GM18951 (cell line): Measurements from ENCODE around the gene FGGY.

Experiments used
- POLR2A ChIP-seq: IDR thresholded peaks from 4 replicates; pipeline ENCODE4 v1.6.1; 2011; ENCODE audit warnings: mild to moderate bottlenecking; ENCODE audit not compliant: insufficient read length, insufficient read depth; ENCODE audit errors: extremely low read depth
- in situ Hi-C: fragments of 300-500 bp; cut with MboI; formaldehyde crosslinking; loops from one replicate; pipeline ENCODE4 v1.12.0; 2022; ENCODE audit warnings: low sequenced_read_pairs, mixed read lengths, inconsistent platforms; ENCODE audit not compliant: unreplicated experiment

The FGGY gene

GRCh38 chr1:59798600-59798999 lies 501.7 kb downstream of the FGGY start:
- no peak for TF ChIP-seq POLR2A

DNA sequence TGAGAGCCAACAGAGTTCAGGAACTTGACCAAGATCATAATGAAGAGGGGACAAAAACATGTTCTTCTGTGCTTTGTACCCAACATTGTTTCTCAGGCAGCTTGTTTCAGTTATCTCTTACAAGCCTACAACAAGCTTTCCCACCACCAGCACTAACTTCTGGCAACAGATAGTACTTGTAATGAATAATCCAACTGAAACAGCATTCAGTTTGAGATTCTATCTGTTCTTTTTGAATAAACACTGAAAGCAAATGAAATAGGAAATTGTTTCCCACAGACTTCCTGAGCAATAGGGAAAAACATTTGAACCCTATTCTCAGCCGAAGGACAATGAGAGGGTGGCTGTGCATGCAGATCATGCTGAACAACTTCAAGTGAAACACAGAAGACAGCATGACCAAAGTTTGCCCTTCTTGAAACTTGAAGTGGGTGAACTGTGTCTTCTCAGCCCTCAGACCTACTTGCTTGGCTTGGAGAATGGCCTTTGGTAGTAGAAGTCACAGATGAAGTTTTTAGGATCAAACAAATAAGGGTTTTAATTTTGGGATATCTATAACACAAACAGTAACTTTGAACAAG lies 506.7 kb downstream of the FGGY start:
- TF ChIP-seq POLR2A = no peak
- in situ Hi-C loops = no loop called here

More at GRCh38 chr1:59798600-59798999, 501.7 kb downstream of the FGGY start:
- in situ Hi-C loops = no loop called here

DNA sequence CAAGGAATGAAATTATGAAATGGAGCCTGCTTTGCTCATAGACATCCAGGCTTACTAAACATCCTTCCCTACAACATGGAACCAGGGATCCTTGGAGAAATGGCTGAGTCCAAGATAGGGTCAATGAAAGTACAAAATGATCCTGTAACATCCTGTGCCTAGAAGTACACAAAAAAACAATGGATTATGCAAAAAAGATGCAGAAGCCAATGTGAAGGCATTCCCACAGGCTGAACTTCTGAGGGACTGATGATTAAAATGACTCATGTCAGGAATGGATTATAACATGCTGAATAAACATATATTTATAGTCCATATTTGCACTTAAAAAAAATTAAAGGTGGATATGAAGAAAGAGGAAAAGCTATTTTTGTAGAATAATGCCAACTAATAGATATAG lies 507.4 kb downstream of the FGGY start:
- in situ Hi-C loops = no loop called here
- no peak for TF ChIP-seq POLR2A

- no peak for TF ChIP-seq POLR2A
- in situ Hi-C loops = no loop called here
Observed at GRCh38 chr1:59805554-59805953, 508.7 kb downstream of the FGGY start.
